A549 (cell line): ENCODE results near the gene LRRC3. TPM values are rescaled to one million over a fixed set of nuclear protein-coding genes. Genes with fewer than 3 reads are reported as not detected.

Source experiments
- ATAC-seq, 2 experiments: fragments of 200-7000 bp in 1 of 2; fragments of >200 bp in 1 of 2; cut with Nextera tagmentation in 1 of 2; cut with Tn5 transposase in 1 of 2; 3 replicates each; pipeline versions ENCODE4 v1.8.0 to v1.9.1; 2018 to 2020; ENCODE audit warnings: mild to moderate bottlenecking in 1 of 2, moderate library complexity in 1 of 2
- CTCF ChIA-PET: fragments of 300-600 bp; sonication (Branson Sonifier 250); formaldehyde crosslinking; extraction: SDS; loops from one replicate; lab custom pipeline; 2021; ENCODE audit warnings: antibody characterized with exemption, inconsistent platforms; lab: Yijun Ruan, JAX
- POLR2A ChIA-PET: fragments of 350-600 bp; formaldehyde crosslinking; extraction: SDS; loops from one replicate; lab custom pipeline; 2021; ENCODE audit warnings: antibody characterized with exemption, inconsistent platforms; lab: Yijun Ruan, JAX
- DNase-seq, 2 experiments: peaks; one replicate each; pipeline versions ENCODE4 v3.0.0 to v3.0.0-alpha.2; 2011 to 2016; ENCODE audit warnings: low read depth in 1 of 2, low spot score in 1 of 2
- FAIRE-seq: peaks from 2 replicates; lab custom pipeline; 2011; peaks lifted over from hg19 to GRCh38; lab: Jason Lieb, UNC
- H3K27ac ChIP-seq, 2 experiments: fragments of >200 bp; sonication (Bioruptor Twin); formaldehyde crosslinking; 3 replicates each; pipeline ENCODE4 v1.5.1; 2016 to 2017
- H3K4me1 ChIP-seq: fragments of >200 bp; sonication (Bioruptor Twin); formaldehyde crosslinking; 3 replicates; pipeline ENCODE4 v1.6.1; 2016
- H3K4me2 ChIP-seq: fragments of >200 bp; sonication (Bioruptor Twin); formaldehyde crosslinking; 3 replicates; pipeline ENCODE4 v1.6.1; 2016
- H3K4me3 ChIP-seq: fragments of >200 bp; sonication (Bioruptor Twin); formaldehyde crosslinking; 3 replicates; pipeline ENCODE4 v1.5.1; 2016
- H3K9me3 ChIP-seq: fragments of >200 bp; sonication (Bioruptor Twin); formaldehyde crosslinking; 3 replicates; pipeline ENCODE4 v1.6.1; 2016
- CTCF ChIP-seq: fragments of >200 bp; sonication (Bioruptor Twin); formaldehyde crosslinking; IDR thresholded peaks from 3 replicates; pipeline ENCODE4 v1.5.1; 2016
- GATA3 ChIP-seq: IDR thresholded peaks from 2 replicates; pipeline ENCODE4 v1.6.1; 2012; ENCODE audit warnings: borderline replicate concordance
- HMGXB4 ChIP-seq: fragments of 250-450 bp; sonication (Bioruptor Pico); IDR thresholded peaks from 2 replicates; pipeline ENCODE4 v1.5.0; 2021; ENCODE audit warnings: mild to moderate bottlenecking, moderate library complexity, borderline replicate concordance
- KDM5A ChIP-seq: fragments of 200-600 bp; sonication (generic); IDR thresholded peaks from 2 replicates; pipeline ENCODE4 v1.6.1; 2016; ENCODE audit warnings: antibody characterized with exemption, mild to moderate bottlenecking
- PHF8 ChIP-seq: fragments of 200-600 bp; sonication (generic); IDR thresholded peaks from 2 replicates; pipeline ENCODE4 v1.6.1; 2016; ENCODE audit warnings: low read depth, mild to moderate bottlenecking, antibody characterized with exemption, moderate library complexity, borderline replicate concordance
- RAD21 ChIP-seq, 2 experiments: fragments of >200 bp in 1 of 2; sonication (Bioruptor Twin) in 1 of 2; formaldehyde crosslinking in 1 of 2; IDR thresholded peaks in 1 of 2; conservative IDR thresholded peaks in 1 of 2; 2 replicates in 1 of 2; 3 replicates in 1 of 2; pipeline ENCODE4 v1.6.1; 2012 to 2018; ENCODE audit warnings: inconsistent platforms in 1 of 2
- SMC3 ChIP-seq: fragments of >200 bp; sonication (Bioruptor Twin); formaldehyde crosslinking; IDR thresholded peaks from 3 replicates; pipeline ENCODE4 v1.6.1; 2018; ENCODE audit warnings: inconsistent platforms
- ZC3H11A ChIP-seq: fragments of 450-650 bp; IDR thresholded peaks from 2 replicates; pipeline ENCODE4 v1.6.1; 2014; ENCODE audit warnings: antibody characterized with exemption, mild to moderate bottlenecking
- ZFP36 ChIP-seq: fragments of 450-650 bp; IDR thresholded peaks from 2 replicates; pipeline ENCODE4 v1.6.1; 2014; ENCODE audit warnings: borderline replicate concordance; ENCODE audit not compliant: partially characterized antibody
- WGBS: methylation state at CpG from one replicate; pipeline ENCODE4 v1.1.6; 2017; ENCODE audit errors: missing lambda C conversion rate; 5-methylcytosine and 5-hydroxymethylcytosine counted together
- polyA plus RNA-seq, 4 experiments: library from polyadenylated mRNA; depleted of rRNA in 3 of 4; stranded (reverse); fragments of >200 nt; fragmentation: RNase III in 1 of 4; extraction: RNeasy Plus Mini Kit Qiagen cat#74134 plus additional on column Dnase treatment in 1 of 4; gene quantifications; 2 replicates in 3 of 4; 3 replicates in 1 of 4; pipeline ENCODE4 v1.2.3, GENCODE V29; 2011 to 2017
- small RNA-seq, 6 experiments: library from RNA; depleted of rRNA; stranded (forward); fragments of <200 nt; gene quantifications; one replicate each; pipeline ENCODE3, GENCODE V24; 2012

The LRRC3 gene
- polyA plus RNA-seq, 2 of the 4 experiments (the other 2 are of a cell fraction): 0.59 to 1.1 TPM

GRCh38 chr21:44510508-44511218 is 55.4 kb downstream of the LRRC3 start:
- CTCF ChIA-PET: interaction anchor here (0.7 to 2.4 kb wide), 18 partner anchors 9 to 618 kb away, joined by 3 to 14 read pairs (median 4); no protein-coding TSS in a partner anchor
- Histone ChIP-seq H3K27ac (no peak overlapping the region), H3K4me3 (no peak overlapping the region), H3K9me3 (no peaks in the 10 kb centered on the region), H3K4me1 (no peaks in the 10 kb centered on the region), H3K4me2 (peak overlapping the region; percentile 9; the same call in 1 of the 3 replicates)
- ATAC-seq (peak; percentile 59 to 90; a peak in 5 of 6 replicates), DNase-seq (peak; percentile 20 to 41), FAIRE-seq (no peak)
- TF ChIP-seq SMC3 (peak; percentile 56; the same call in 2 of the 3 replicates), KDM5A (no peak), RAD21 (conservative IDR thresholded peaks at IDR 0.05 in 1 of 2, IDR thresholded peaks at IDR 0.05 in 1 of 2) (peak; percentile 69 to 72), HMGXB4 (CRISPR knock-in tag) (no peak), GATA3 (no peak), CTCF (peak; percentile 56), PHF8 (no peak), ZC3H11A (no peak)
- POLR2A ChIA-PET: no interaction called here
- 18% methylated on average over 8 of the region's 36 CpGs for WGBS

- ATAC-seq (no peak), FAIRE-seq (no peak)
- POLR2A ChIA-PET: no interaction called here
- 65% methylated on average over 4 of the region's 11 CpGs for WGBS
- TF ChIP-seq ZFP36 (no peak), SMC3 (no peak)
- TF ChIP-seq, all 56 proteins: peak for 0
- Histone ChIP-seq H3K4me1 (no peaks in the 10 kb centered on the region), H3K4me2 (no peak overlapping the region), H3K9me3 (no peaks in the 10 kb centered on the region), H3K4me3 (no peak overlapping the region), H3K27ac (no peak overlapping the region)
- DNase-seq: no peak
- CTCF ChIA-PET: interaction anchor here (0.9 to 2.4 kb wide), 15 partner anchors 11 to 282 kb away, joined by 3 to 14 read pairs (median 5); no protein-coding TSS in a partner anchor
Observed at GRCh38 chr21:44511219-44511937, 56.1 kb downstream of the LRRC3 start.

Small RNA genes within 50 kb of the gene (small RNA-seq; reads per million reads assigned to genes)
- gene RF00285: 0 reads per million in 6 experiments

Other genes starting within 250 kb of the LRRC3 start
- 0.32 and 0.56 TPM in 2 replicates for gene ICOSLG, start 214.6 kb upstream of the LRRC3 start, polyA plus RNA-seq (2011; rRNA removed)
- gene ICOSLG, start 214.6 kb upstream of the LRRC3 start, polyA plus RNA-seq (2017; fragmentation: RNase III; extraction: RNeasy Plus Mini Kit Qiagen cat#74134 plus additional on column Dnase treatment): 0.61 to 0.93 TPM (median 0.79 TPM) in 3 replicates
- not detected in 2 replicates for gene DNMT3L, start 193.6 kb upstream of the LRRC3 start, polyA plus RNA-seq (2011; rRNA removed)
- 0.09 TPM in 1 of 3 replicates, not detected in the others for gene DNMT3L, start 193.6 kb upstream of the LRRC3 start, polyA plus RNA-seq (2017; fragmentation: RNase III; extraction: RNeasy Plus Mini Kit Qiagen cat#74134 plus additional on column Dnase treatment)
- gene AIRE, start 169.6 kb upstream of the LRRC3 start, polyA plus RNA-seq (2011; rRNA removed): not detected in 2 replicates
- not detected in 3 replicates for gene AIRE, start 169.6 kb upstream of the LRRC3 start, polyA plus RNA-seq (2017; fragmentation: RNase III; extraction: RNeasy Plus Mini Kit Qiagen cat#74134 plus additional on column Dnase treatment)
- 21.6 and 23.2 TPM in 2 replicates for gene PFKL, start 155.5 kb upstream of the LRRC3 start, polyA plus RNA-seq (2011; rRNA removed)
- gene PFKL, start 155.5 kb upstream of the LRRC3 start, polyA plus RNA-seq (2017; fragmentation: RNase III; extraction: RNeasy Plus Mini Kit Qiagen cat#74134 plus additional on column Dnase treatment): 33.3 to 42.4 TPM (median 38.7 TPM) in 3 replicates
- 3.2 and 3.4 TPM in 2 replicates for gene CFAP410, start 116.1 kb upstream of the LRRC3 start, polyA plus RNA-seq (2011; rRNA removed)
- gene CFAP410, start 116.1 kb upstream of the LRRC3 start, polyA plus RNA-seq (2017; fragmentation: RNase III; extraction: RNeasy Plus Mini Kit Qiagen cat#74134 plus additional on column Dnase treatment): 5.8 to 8.1 TPM (median 7.1 TPM) in 3 replicates
- 2.9 and 3.2 TPM in 2 replicates for gene TRPM2, start 101.9 kb upstream of the LRRC3 start, polyA plus RNA-seq (2011; rRNA removed)
- 5.1 to 7.2 TPM (median 5.5 TPM) in 3 replicates for gene TRPM2, start 101.9 kb upstream of the LRRC3 start, polyA plus RNA-seq (2017; fragmentation: RNase III; extraction: RNeasy Plus Mini Kit Qiagen cat#74134 plus additional on column Dnase treatment)
- not detected in 2 replicates for gene KRTAP10-1, start 84.7 kb downstream of the LRRC3 start, polyA plus RNA-seq (2011; rRNA removed)
- not detected in 3 replicates for gene KRTAP10-1, start 84.7 kb downstream of the LRRC3 start, polyA plus RNA-seq (2017; fragmentation: RNase III; extraction: RNeasy Plus Mini Kit Qiagen cat#74134 plus additional on column Dnase treatment)
- gene KRTAP10-2, start 96.0 kb downstream of the LRRC3 start, polyA plus RNA-seq (2011; rRNA removed): not detected in 2 replicates
- not detected in 3 replicates for gene KRTAP10-2, start 96.0 kb downstream of the LRRC3 start, polyA plus RNA-seq (2017; fragmentation: RNase III; extraction: RNeasy Plus Mini Kit Qiagen cat#74134 plus additional on column Dnase treatment)
- not detected in 2 replicates for gene KRTAP10-3, start 103.3 kb downstream of the LRRC3 start, polyA plus RNA-seq (2011; rRNA removed)
- not detected in 3 replicates for gene KRTAP10-3, start 103.3 kb downstream of the LRRC3 start, polyA plus RNA-seq (2017; fragmentation: RNase III; extraction: RNeasy Plus Mini Kit Qiagen cat#74134 plus additional on column Dnase treatment)
- gene KRTAP10-4, start 118.2 kb downstream of the LRRC3 start, polyA plus RNA-seq (2011; rRNA removed): not detected in 2 replicates
- gene KRTAP10-4, start 118.2 kb downstream of the LRRC3 start, polyA plus RNA-seq (2017; fragmentation: RNase III; extraction: RNeasy Plus Mini Kit Qiagen cat#74134 plus additional on column Dnase treatment): not detected in 3 replicates
- gene KRTAP10-5, start 125.1 kb downstream of the LRRC3 start, polyA plus RNA-seq (2011; rRNA removed): not detected in 2 replicates
- gene KRTAP10-5, start 125.1 kb downstream of the LRRC3 start, polyA plus RNA-seq (2017; fragmentation: RNase III; extraction: RNeasy Plus Mini Kit Qiagen cat#74134 plus additional on column Dnase treatment): not detected in 3 replicates
- gene KRTAP10-6, start 137.0 kb downstream of the LRRC3 start, polyA plus RNA-seq (2011; rRNA removed): not detected in 2 replicates
- gene KRTAP10-6, start 137.0 kb downstream of the LRRC3 start, polyA plus RNA-seq (2017; fragmentation: RNase III; extraction: RNeasy Plus Mini Kit Qiagen cat#74134 plus additional on column Dnase treatment): not detected in 3 replicates
- gene KRTAP10-7, start 145.1 kb downstream of the LRRC3 start, polyA plus RNA-seq (2011; rRNA removed): not detected in 2 replicates
- gene KRTAP10-7, start 145.1 kb downstream of the LRRC3 start, polyA plus RNA-seq (2017; fragmentation: RNase III; extraction: RNeasy Plus Mini Kit Qiagen cat#74134 plus additional on column Dnase treatment): not detected in 3 replicates
- not detected in 2 replicates for gene KRTAP10-8, start 156.6 kb downstream of the LRRC3 start, polyA plus RNA-seq (2011; rRNA removed)
- not detected in 3 replicates for gene KRTAP10-8, start 156.6 kb downstream of the LRRC3 start, polyA plus RNA-seq (2017; fragmentation: RNase III; extraction: RNeasy Plus Mini Kit Qiagen cat#74134 plus additional on column Dnase treatment)
- gene KRTAP10-9, start 171.6 kb downstream of the LRRC3 start, polyA plus RNA-seq (2011; rRNA removed): not detected in 2 replicates
- not detected in 3 replicates for gene KRTAP10-9, start 171.6 kb downstream of the LRRC3 start, polyA plus RNA-seq (2017; fragmentation: RNase III; extraction: RNeasy Plus Mini Kit Qiagen cat#74134 plus additional on column Dnase treatment)
- not detected in 2 replicates for gene KRTAP10-10, start 181.8 kb downstream of the LRRC3 start, polyA plus RNA-seq (2011; rRNA removed)
- not detected in 3 replicates for gene KRTAP10-10, start 181.8 kb downstream of the LRRC3 start, polyA plus RNA-seq (2017; fragmentation: RNase III; extraction: RNeasy Plus Mini Kit Qiagen cat#74134 plus additional on column Dnase treatment)
- not detected in 2 replicates for gene KRTAP10-11, start 190.9 kb downstream of the LRRC3 start, polyA plus RNA-seq (2011; rRNA removed)
- gene KRTAP10-11, start 190.9 kb downstream of the LRRC3 start, polyA plus RNA-seq (2017; fragmentation: RNase III; extraction: RNeasy Plus Mini Kit Qiagen cat#74134 plus additional on column Dnase treatment): not detected in 3 replicates
- gene KRTAP12-4, start 199.1 kb downstream of the LRRC3 start, polyA plus RNA-seq (2011; rRNA removed): not detected in 2 replicates
- gene KRTAP12-4, start 199.1 kb downstream of the LRRC3 start, polyA plus RNA-seq (2017; fragmentation: RNase III; extraction: RNeasy Plus Mini Kit Qiagen cat#74134 plus additional on column Dnase treatment): not detected in 3 replicates
- gene KRTAP12-3, start 202.4 kb downstream of the LRRC3 start, polyA plus RNA-seq (2011; rRNA removed): not detected in 2 replicates
- not detected in 3 replicates for gene KRTAP12-3, start 202.4 kb downstream of the LRRC3 start, polyA plus RNA-seq (2017; fragmentation: RNase III; extraction: RNeasy Plus Mini Kit Qiagen cat#74134 plus additional on column Dnase treatment)
- gene KRTAP12-2, start 211.4 kb downstream of the LRRC3 start, polyA plus RNA-seq (2011; rRNA removed): not detected in 2 replicates
- gene KRTAP12-2, start 211.4 kb downstream of the LRRC3 start, polyA plus RNA-seq (2017; fragmentation: RNase III; extraction: RNeasy Plus Mini Kit Qiagen cat#74134 plus additional on column Dnase treatment): not detected in 3 replicates
- gene KRTAP12-1, start 226.7 kb downstream of the LRRC3 start, polyA plus RNA-seq (2011; rRNA removed): not detected in 2 replicates
- not detected in 3 replicates for gene KRTAP12-1, start 226.7 kb downstream of the LRRC3 start, polyA plus RNA-seq (2017; fragmentation: RNase III; extraction: RNeasy Plus Mini Kit Qiagen cat#74134 plus additional on column Dnase treatment)
- not detected in 2 replicates for gene KRTAP10-12, start 241.7 kb downstream of the LRRC3 start, polyA plus RNA-seq (2011; rRNA removed)
- not detected in 3 replicates for gene KRTAP10-12, start 241.7 kb downstream of the LRRC3 start, polyA plus RNA-seq (2017; fragmentation: RNase III; extraction: RNeasy Plus Mini Kit Qiagen cat#74134 plus additional on column Dnase treatment)